ENCODE data around the gene SREBF1. TPM values are rescaled to one million over a fixed set of nuclear protein-coding genes. Genes with fewer than 3 reads are reported as not detected.
A peak's percentile ranks its signal among the peaks of the same experiment; 100 is the strongest.

Gene SREBF1
- total and polyA plus RNA-seq, 4 experiments from 2014 or later = 5.0 to 15.5 (median 10.8) TPM

- DNase-seq = no peak
- Histone ChIP-seq H3K4me3 (ENCODE audit: low read length in 2 of 2) (no peak overlapping the region), H3K36me3 (ENCODE audit: insufficient read depth, low read length) (no peaks in the 10 kb centered on the region), H3K4me1 (ENCODE audit: insufficient read depth, low read length) (peaks cover 18% of the 10 kb centered on the region), H3K27me3 (ENCODE audit: insufficient read depth, low read length) (no peaks in the 10 kb centered on the region), H3K9me3 (ENCODE audit: control insufficient read depth in 1 of 2, low read length in 2 of 2) (no peaks in the 10 kb centered on the region), H3K27ac (ENCODE audit: low read depth, low read length) (no peak overlapping the region)
- ChIA-PET POLR2A (ENCODE audit: partially characterized antibody) (interaction anchor here (0.6 to 1.5 kb wide), 3 partner anchors 10 to 110 kb away, joined by 4 read pairs; partner anchors contain the start of gene SREBF1), CTCF (ENCODE audit: partially characterized antibody) (interaction anchor here (0.6 to 1.1 kb wide), 2 partner anchors 9 to 104 kb away, joined by 3 to 4 read pairs; no protein-coding TSS in a partner anchor)
- Mint-ChIP-seq H3K4me3 (peak overlapping the region in 7 of 8 donors; percentile 32 to 80 (median 59)), H3K27me3 (no peaks in the 10 kb centered on the region), H3K27ac (peak overlapping the region in 1 of 7 donors; percentile 8), H3K36me3 (no peaks in the 10 kb centered on the region), H3K4me1 (peaks cover 5 to 32% (median 16%) of the 10 kb centered on the region in 4 donors), H3K9me3 (no peaks in the 10 kb centered on the region)
- intact Hi-C loops (cut with micrococcal nuclease) = loop anchor here (5.0 kb wide), 1 partner anchor 102 kb away; the partner anchor contains the start of gene RAI1
Observed at GRCh38 chr17:17784657-17785267, 52.0 kb downstream of the SREBF1 start.

DNA sequence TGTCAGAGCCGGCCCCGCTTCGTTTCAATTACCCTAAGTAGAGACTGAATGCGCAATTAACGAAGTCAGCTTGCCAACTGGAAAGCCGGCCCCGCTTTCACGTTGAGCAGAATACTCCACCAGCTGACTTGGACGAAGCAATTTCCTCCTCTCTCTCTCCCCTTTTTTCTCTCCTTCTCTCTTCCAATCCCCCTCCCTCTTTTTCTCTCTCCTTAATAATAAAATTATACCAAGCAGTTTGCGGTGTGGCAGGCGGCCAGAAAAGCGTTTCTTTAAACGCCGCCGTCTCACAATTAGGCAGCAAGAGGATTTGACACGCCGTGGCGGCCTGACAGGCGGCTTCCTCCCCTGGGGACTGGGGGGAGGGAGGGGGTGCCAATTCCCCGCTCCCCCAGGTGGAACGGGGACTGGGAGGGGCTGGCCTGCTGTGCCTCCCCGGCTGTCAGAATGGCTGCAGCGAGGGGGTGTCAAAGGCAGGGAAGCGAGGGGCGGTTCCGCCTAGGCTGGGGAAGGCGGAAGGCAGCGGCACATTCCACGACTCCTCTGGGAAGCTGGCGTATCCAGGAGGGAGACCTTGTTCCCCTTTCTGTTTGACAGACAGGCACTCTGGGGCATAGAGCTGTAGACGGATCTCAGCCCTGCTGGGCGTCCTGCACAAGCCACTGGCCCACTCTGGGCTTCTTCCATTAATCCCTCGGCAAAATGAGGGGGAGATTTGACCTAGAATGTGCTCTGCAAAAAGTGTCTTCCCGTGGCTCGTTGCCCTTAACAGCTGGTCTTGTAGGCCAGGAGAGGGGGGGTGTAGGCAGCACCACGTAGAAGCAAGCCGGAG lies 52.7 kb downstream of the SREBF1 start:
- no peaks in the 10 kb centered on the region for H3K9me3 ChIP-seq (ENCODE audit: control insufficient read depth in 1 of 2, low read length in 2 of 2)
- ChIA-PET POLR2A (ENCODE audit: partially characterized antibody) (interaction anchor here (0.9 to 1.5 kb wide), 3 partner anchors 11 to 65 kb away, joined by 3 to 4 read pairs (median 4); partner anchors contain the start of gene SREBF1), CTCF (ENCODE audit: partially characterized antibody) (no interaction called here)
- peaks cover 18% of the 10 kb centered on the region for H3K4me1 ChIP-seq (ENCODE audit: insufficient read depth, low read length)
- peak in 4 of 5 donors; percentile 6 to 52 (median 16) for DNase-seq
- no peaks in the 10 kb centered on the region for H3K27me3 ChIP-seq (ENCODE audit: insufficient read depth, low read length)
- intact Hi-C loops (cut with micrococcal nuclease) = loop anchor here (1.0 to 5.0 kb wide), 2 partner anchors 32 to 102 kb away; partner anchors contain the start of gene RAI1
- H3K27ac ChIP-seq (ENCODE audit: low read depth, low read length) = no peak overlapping the region
- H3K36me3 ChIP-seq (ENCODE audit: insufficient read depth, low read length) = no peaks in the 10 kb centered on the region
- Mint-ChIP-seq H3K4me3 (peak overlapping the region; percentile 83 to 92 (median 87)), H3K27ac (peak overlapping the region in 6 of 7 donors; percentile 20 to 90 (median 82)), H3K4me1 (peaks cover 5 to 26% (median 16%) of the 10 kb centered on the region in 4 donors), H3K36me3 (no peaks in the 10 kb centered on the region), H3K27me3 (no peaks in the 10 kb centered on the region), H3K9me3 (no peaks in the 10 kb centered on the region)
- H3K4me3 ChIP-seq (ENCODE audit: low read length in 2 of 2) = peak overlapping the region; percentile 29 to 56

GRCh38 chr17:17783116-17783824 lies 53.5 kb downstream of the SREBF1 start:
- Mint-ChIP-seq H3K27ac (peak overlapping the region in 3 of 7 donors; percentile 20 to 42 (median 35)), H3K9me3 (no peaks in the 10 kb centered on the region), H3K36me3 (no peaks in the 10 kb centered on the region), H3K4me3 (peak overlapping the region; percentile 86 to 92 (median 88)), H3K4me1 (peaks cover 5 to 23% (median 16%) of the 10 kb centered on the region in 4 donors), H3K27me3 (no peaks in the 10 kb centered on the region)
- Histone ChIP-seq H3K4me1 (ENCODE audit: insufficient read depth, low read length) (peaks cover 18% of the 10 kb centered on the region), H3K36me3 (ENCODE audit: insufficient read depth, low read length) (no peaks in the 10 kb centered on the region), H3K4me3 (ENCODE audit: low read length in 2 of 2) (peak overlapping the region; percentile 29 to 56), H3K9me3 (ENCODE audit: control insufficient read depth in 1 of 2, low read length in 2 of 2) (no peaks in the 10 kb centered on the region), H3K27me3 (ENCODE audit: insufficient read depth, low read length) (no peaks in the 10 kb centered on the region), H3K27ac (ENCODE audit: low read depth, low read length) (no peak overlapping the region)
- ChIA-PET CTCF (ENCODE audit: partially characterized antibody) (no interaction called here), POLR2A (ENCODE audit: partially characterized antibody) (interaction anchor here (0.9 to 1.5 kb wide), 4 partner anchors 10 to 66 kb away, joined by 3 to 5 read pairs (median 4); partner anchors contain the start of gene SREBF1)
- peak; percentile 55 to 71 (median 61) for DNase-seq
- intact Hi-C loops (cut with micrococcal nuclease) = loop anchor here (1.0 to 5.0 kb wide), 2 partner anchors 31 to 101 kb away; partner anchors contain the start of gene RAI1

DNA sequence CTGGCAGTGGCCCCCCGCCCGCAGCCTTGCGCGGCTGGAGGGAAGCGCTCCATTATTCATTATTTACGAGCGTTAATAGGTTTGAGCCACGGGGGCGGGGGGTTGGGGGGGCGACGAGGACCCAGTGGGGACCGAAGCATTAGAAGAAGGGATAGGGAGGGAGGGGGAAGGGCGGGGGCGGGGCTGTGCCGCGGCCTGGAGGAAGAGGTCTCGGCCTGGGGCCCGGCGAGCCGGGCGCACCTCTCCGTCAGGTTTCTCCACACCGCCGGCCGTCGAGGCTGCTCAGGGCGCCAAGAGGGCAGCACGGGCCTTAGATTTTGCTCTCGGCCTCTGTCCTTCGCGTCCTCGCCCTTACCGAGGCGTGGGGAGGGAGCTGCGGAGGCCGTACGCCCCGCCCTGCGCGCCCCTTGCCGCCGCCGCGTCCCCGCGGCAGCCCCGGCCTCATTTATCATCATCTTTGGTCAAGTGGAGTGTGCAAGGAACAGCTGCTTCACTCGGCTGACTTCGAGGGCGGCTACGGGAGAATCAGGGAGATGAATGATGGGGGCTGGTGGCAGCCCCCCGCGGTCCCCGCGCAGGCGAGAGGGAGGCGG lies 54.2 kb downstream of the SREBF1 start:
- CTCF ChIA-PET (ENCODE audit: partially characterized antibody) = no interaction called here
- Mint-ChIP-seq H3K4me3 (peak overlapping the region; percentile 71 to 88 (median 83)), H3K36me3 (no peaks in the 10 kb centered on the region), H3K27ac (no peak overlapping the region), H3K9me3 (no peaks in the 10 kb centered on the region), H3K27me3 (no peaks in the 10 kb centered on the region), H3K4me1 (peaks cover 5 to 23% (median 16%) of the 10 kb centered on the region in 4 donors)
- Histone ChIP-seq H3K4me3 (ENCODE audit: low read length in 2 of 2) (peak overlapping the region in 1 of 2 donors; percentile 56), H3K9me3 (ENCODE audit: control insufficient read depth in 1 of 2, low read length in 2 of 2) (no peaks in the 10 kb centered on the region), H3K36me3 (ENCODE audit: insufficient read depth, low read length) (no peaks in the 10 kb centered on the region), H3K27ac (ENCODE audit: low read depth, low read length) (no peak overlapping the region), H3K4me1 (ENCODE audit: insufficient read depth, low read length) (peaks cover 18% of the 10 kb centered on the region), H3K27me3 (ENCODE audit: insufficient read depth, low read length) (no peaks in the 10 kb centered on the region)
- POLR2A ChIA-PET (ENCODE audit: partially characterized antibody) = interaction anchor here (1.2 to 1.3 kb wide), 2 partner anchors 10 to 31 kb away, joined by 3 to 5 read pairs; no protein-coding TSS in a partner anchor
- intact Hi-C loops (cut with micrococcal nuclease) = loop anchor here (1.0 to 5.0 kb wide), 2 partner anchors 30 to 100 kb away; partner anchors contain the start of gene RAI1
- DNase-seq = peak in 1 of 5 donors; percentile 44

- Histone ChIP-seq H3K9me3 (ENCODE audit: control insufficient read depth in 1 of 2, low read length in 2 of 2) (no peaks in the 10 kb centered on the region), H3K4me3 (ENCODE audit: low read length in 2 of 2) (peak overlapping the region in 1 of 2 donors; percentile 14), H3K27me3 (ENCODE audit: insufficient read depth, low read length) (no peaks in the 10 kb centered on the region), H3K27ac (ENCODE audit: low read depth, low read length) (no peak overlapping the region), H3K36me3 (ENCODE audit: insufficient read depth, low read length) (no peaks in the 10 kb centered on the region), H3K4me1 (ENCODE audit: insufficient read depth, low read length) (peaks cover 18% of the 10 kb centered on the region)
- H3K27ac Mint-ChIP-seq = peak overlapping the region in 2 of 7 donors; percentile 24 to 75
- intact Hi-C loops (cut with micrococcal nuclease) = loop anchor here (5.0 kb wide), 1 partner anchor 100 kb away; the partner anchor contains the start of gene RAI1
- ChIA-PET POLR2A (ENCODE audit: partially characterized antibody) (interaction anchor here (1.2 to 1.3 kb wide), 2 partner anchors 11 to 31 kb away, joined by 3 to 5 read pairs; no protein-coding TSS in a partner anchor), CTCF (ENCODE audit: partially characterized antibody) (no interaction called here)
- no peaks in the 10 kb centered on the region for H3K36me3 Mint-ChIP-seq
- DNase-seq = peak; percentile 30 to 67 (median 32)
- H3K9me3 Mint-ChIP-seq = no peaks in the 10 kb centered on the region
- H3K4me1 Mint-ChIP-seq = peaks cover 5 to 23% (median 16%) of the 10 kb centered on the region in 4 donors
- H3K27me3 Mint-ChIP-seq = no peaks in the 10 kb centered on the region
- peak overlapping the region in 7 of 8 donors; percentile 27 to 79 (median 72) for H3K4me3 Mint-ChIP-seq
Observed at GRCh38 chr17:17781591-17782496, 54.9 kb downstream of the SREBF1 start.
